Stomach smooth muscle (tissue), 2 donors: ENCODE measurements around the gene DDAH2.
A peak's percentile ranks its signal among the peaks of the same experiment; 100 is the strongest.

Source experiments
- H3K27ac ChIP-seq: one replicate; pipeline ENCODE4 v1.7.0; 2013; ENCODE audit warnings: mild to moderate bottlenecking, low read length, inconsistent platforms
- H3K27me3 ChIP-seq, 2 donors: one replicate each; pipeline ENCODE4 v1.7.0; 2013; ENCODE audit warnings: low read length in 2 of 2; ENCODE audit not compliant: insufficient read depth in 2 of 2, control insufficient read depth in 1 of 2
- H3K36me3 ChIP-seq, 2 donors: one replicate each; pipeline ENCODE4 v1.7.0; 2013; ENCODE audit warnings: low read length in 2 of 2; ENCODE audit not compliant: control insufficient read depth in 2 of 2, insufficient read depth in 2 of 2
- H3K4me1 ChIP-seq: one replicate; pipeline ENCODE4 v1.7.0; 2013; ENCODE audit warnings: low read length; ENCODE audit not compliant: control insufficient read depth, insufficient read depth
- H3K4me3 ChIP-seq, 2 donors: one replicate each; pipeline ENCODE4 v1.7.0; 2013; ENCODE audit warnings: low read length in 2 of 2
- H3K9ac ChIP-seq, 2 donors: one replicate each; pipeline ENCODE4 v1.7.0; 2013; ENCODE audit warnings: low read length in 2 of 2, mild to moderate bottlenecking in 1 of 2
- H3K9me3 ChIP-seq, 2 donors: one replicate each; pipeline ENCODE4 v1.7.0; 2013; ENCODE audit warnings: low read length in 2 of 2; ENCODE audit not compliant: control insufficient read depth in 2 of 2
- donor health status: healthy.
- donor health status: Pancreatic carcinoma.

DDAH2 gene

GRCh38 chr6:31737991-31738979 lies 9.2 kb upstream of the DDAH2 start:
- H3K9ac ChIP-seq: peak overlapping the region in 1 of 2 donors; percentile 6
- H3K4me3 ChIP-seq: peak overlapping the region in 1 of 2 donors; percentile 8
- H3K27ac ChIP-seq: peak overlapping the region; percentile 31

GRCh38 chr6:31737315-31737990 lies 8.4 kb upstream of the DDAH2 start:
- Histone ChIP-seq H3K27me3 (no peaks in the 10 kb centered on the region), H3K9me3 (no peaks in the 10 kb centered on the region), H3K4me1 (peaks cover 48% of the 10 kb centered on the region), H3K4me3 (no peak overlapping the region), H3K9ac (peak overlapping the region in 1 of 2 donors; percentile 6), H3K36me3 (peaks cover 11 to 12% of the 10 kb centered on the region in 2 donors), H3K27ac (peak overlapping the region; percentile 31)

More at GRCh38 chr6:31737991-31738979, 9.2 kb upstream of the DDAH2 start:
- Histone ChIP-seq H3K4me1 (peaks cover 48% of the 10 kb centered on the region), H3K9me3 (no peaks in the 10 kb centered on the region), H3K27me3 (no peaks in the 10 kb centered on the region), H3K36me3 (peaks cover 8 to 9% of the 10 kb centered on the region in 2 donors)

GRCh38 chr6:31736768-31737314 lies 7.7 kb upstream of the DDAH2 start:
- Histone ChIP-seq H3K27me3 (no peaks in the 10 kb centered on the region), H3K27ac (peak overlapping the region; percentile 86), H3K4me3 (peak overlapping the region; percentile 71 to 89), H3K36me3 (peaks cover 16 to 17% of the 10 kb centered on the region in 2 donors), H3K9ac (peak overlapping the region; percentile 82 to 93), H3K9me3 (no peaks in the 10 kb centered on the region), H3K4me1 (peaks cover 48% of the 10 kb centered on the region)

- peak within 1 kb of the TSS; percentile 86 for H3K27ac ChIP-seq
- H3K9ac ChIP-seq: peak within 1 kb of the TSS; percentile 82 to 93
- peaks cover 19 to 21% of the 10 kb centered on the region in 2 donors for H3K36me3 ChIP-seq
- H3K27me3 ChIP-seq: no peaks in the 10 kb centered on the region
- peaks cover 48% of the 10 kb centered on the region for H3K4me1 ChIP-seq
- H3K4me3 ChIP-seq: peak within 1 kb of the TSS; percentile 71 to 89
- no peaks in the 10 kb centered on the region for H3K9me3 ChIP-seq
Measured at GRCh38 chr6:31736021-31736767, 7.1 kb upstream of the DDAH2 start, which contains the start of gene CLIC1. CLIC1 (minus strand) TSS chr6:31736530; CDS start chr6:31736300, 230 bp downstream.

- H3K27ac ChIP-seq: peak overlapping the region; percentile 86
- H3K4me1 ChIP-seq: peaks cover 48% of the 10 kb centered on the region
- H3K27me3 ChIP-seq: no peaks in the 10 kb centered on the region
- peak overlapping the region; percentile 71 to 89 for H3K4me3 ChIP-seq
- no peaks in the 10 kb centered on the region for H3K9me3 ChIP-seq
- H3K36me3 ChIP-seq: peaks cover 19 to 21% of the 10 kb centered on the region in 2 donors
- H3K9ac ChIP-seq: peak overlapping the region; percentile 82 to 93
Measured at GRCh38 chr6:31734821-31735406, 5.8 kb upstream of the DDAH2 start.

GRCh38 chr6:31734247-31734820 lies 5.2 kb upstream of the DDAH2 start:
- no peaks in the 10 kb centered on the region for H3K27me3 ChIP-seq
- H3K9ac ChIP-seq: peak overlapping the region; percentile 82 to 93
- peak overlapping the region; percentile 71 to 89 for H3K4me3 ChIP-seq
- H3K36me3 ChIP-seq: peaks cover 19 to 21% of the 10 kb centered on the region in 2 donors
- peaks cover 46% of the 10 kb centered on the region for H3K4me1 ChIP-seq
- H3K27ac ChIP-seq: peak overlapping the region; percentile 86
- H3K9me3 ChIP-seq: no peaks in the 10 kb centered on the region

- Histone ChIP-seq H3K9me3 (no peaks in the 10 kb centered on the region), H3K27ac (peak overlapping the region; percentile 86), H3K4me1 (peaks cover 46% of the 10 kb centered on the region), H3K9ac (peak overlapping the region in 1 of 2 donors; percentile 82), H3K36me3 (peaks cover 19 to 21% of the 10 kb centered on the region in 2 donors), H3K27me3 (no peaks in the 10 kb centered on the region), H3K4me3 (no peak overlapping the region)
Measured at GRCh38 chr6:31733734-31734133, 4.6 kb upstream of the DDAH2 start.

GRCh38 chr6:31732029-31732428 lies 2.9 kb upstream of the DDAH2 start:
- Histone ChIP-seq H3K27ac (no peak overlapping the region), H3K9me3 (no peaks in the 10 kb centered on the region), H3K9ac (no peak overlapping the region), H3K27me3 (no peaks in the 10 kb centered on the region), H3K4me1 (peaks cover 54% of the 10 kb centered on the region), H3K36me3 (peaks cover 22 to 27% of the 10 kb centered on the region in 2 donors), H3K4me3 (no peak overlapping the region)

- Histone ChIP-seq H3K4me3 (peak overlapping the region; percentile 93), H3K4me1 (peaks cover 44% of the 10 kb centered on the region), H3K27me3 (no peaks in the 10 kb centered on the region), H3K9ac (peak overlapping the region in 1 of 2 donors; percentile 87), H3K36me3 (peaks cover 29 to 37% of the 10 kb centered on the region in 2 donors), H3K9me3 (no peaks in the 10 kb centered on the region), H3K27ac (peak overlapping the region; percentile 93)
Measured at GRCh38 chr6:31730631-31731086, 1.6 kb upstream of the DDAH2 start.
